MM.1S (cell line): ENCODE results near the gene CNKSR3.

ENCODE experiments used
- DNase-seq: peaks from one replicate; pipeline ENCODE4 v3.0.0-alpha.2; 2015
- H2AFZ ChIP-seq: fragments of 300-600 bp; sonication (generic); 2 replicates; pipeline ENCODE4 v1.6.0; 2016; ENCODE audit warnings: antibody characterized with exemption, low read length
- H3F3A ChIP-seq: fragments of 300-600 bp; sonication (generic); 2 replicates; pipeline ENCODE4 v1.6.1; 2016; ENCODE audit warnings: mild to moderate bottlenecking, antibody characterized with exemption, low read length, moderate library complexity, mixed read lengths; ENCODE audit not compliant: insufficient read depth
- H3K27ac ChIP-seq: fragments of 300-600 bp; sonication (generic); 2 replicates; pipeline ENCODE4 v1.5.1; 2016; ENCODE audit warnings: mild to moderate bottlenecking, low read length
- H3K27me3 ChIP-seq: fragments of 300-600 bp; sonication (generic); replicated peaks from 2 replicates; pipeline ENCODE4 v1.6.0; 2016; ENCODE audit warnings: low read length; ENCODE audit not compliant: insufficient read depth
- H3K36me3 ChIP-seq: fragments of 300-600 bp; sonication (generic); replicated peaks from 2 replicates; pipeline ENCODE4 v1.6.1; 2016; ENCODE audit warnings: mild to moderate bottlenecking, low read length, mixed read lengths; ENCODE audit not compliant: insufficient read depth
- H3K4me1 ChIP-seq: fragments of 300-600 bp; sonication (generic); 2 replicates; pipeline ENCODE4 v1.6.1; 2016; ENCODE audit warnings: low read length, mixed read lengths
- H3K4me2 ChIP-seq: fragments of 300-600 bp; sonication (generic); 2 replicates; pipeline ENCODE4 v1.6.0; 2016; ENCODE audit warnings: low read depth, low read length
- H3K4me3 ChIP-seq: fragments of 300-600 bp; sonication (generic); 2 replicates; pipeline ENCODE4 v1.5.1; 2016; ENCODE audit warnings: low read length, mixed read lengths
- H3K79me2 ChIP-seq: fragments of 300-600 bp; sonication (generic); 2 replicates; pipeline ENCODE4 v1.6.1; 2016; ENCODE audit warnings: mixed run types, low read length, mixed read lengths
- H3K9ac ChIP-seq: fragments of 300-600 bp; sonication (generic); 2 replicates; pipeline ENCODE4 v1.6.1; 2016; ENCODE audit warnings: low read length, mixed read lengths
- H3K9me2 ChIP-seq: fragments of 300-600 bp; sonication (generic); replicated peaks from 2 replicates; pipeline ENCODE4 v1.6.1; 2016; ENCODE audit warnings: mild to moderate bottlenecking, low read length, mixed read lengths; ENCODE audit not compliant: insufficient read depth
- H3K9me3 ChIP-seq: fragments of 300-600 bp; sonication (generic); replicated peaks from 2 replicates; pipeline ENCODE4 v1.6.1; 2016; ENCODE audit warnings: mild to moderate bottlenecking, low read length, mixed read lengths; ENCODE audit not compliant: insufficient read depth
- H4K20me1 ChIP-seq: fragments of 300-600 bp; sonication (generic); 2 replicates; pipeline ENCODE4 v1.6.1; 2016; ENCODE audit warnings: mild to moderate bottlenecking, low read length, moderate library complexity, mixed read lengths; ENCODE audit not compliant: insufficient read depth
- EZH2 ChIP-seq: fragments of 300-600 bp; sonication (generic); optimal IDR thresholded peaks from 2 replicates; pipeline ENCODE3; 2017; ENCODE audit warnings: low read depth, mild to moderate bottlenecking, antibody characterized with exemption, low read length, mixed read lengths
- EZH2phosphoT487 ChIP-seq: fragments of 300-600 bp; sonication (generic); IDR thresholded peaks from 2 replicates; pipeline ENCODE4 v1.6.1; 2018; ENCODE audit warnings: antibody characterized with exemption, low read length
- TF ChIP-seq, protein P1 (sequence below): fragments of 300-600 bp; sonication (generic); IDR thresholded peaks from 2 replicates; pipeline ENCODE4 v1.5.1; 2016; ENCODE audit warnings: antibody characterized with exemption, low read length, mixed read lengths

The CNKSR3 gene

DNA sequence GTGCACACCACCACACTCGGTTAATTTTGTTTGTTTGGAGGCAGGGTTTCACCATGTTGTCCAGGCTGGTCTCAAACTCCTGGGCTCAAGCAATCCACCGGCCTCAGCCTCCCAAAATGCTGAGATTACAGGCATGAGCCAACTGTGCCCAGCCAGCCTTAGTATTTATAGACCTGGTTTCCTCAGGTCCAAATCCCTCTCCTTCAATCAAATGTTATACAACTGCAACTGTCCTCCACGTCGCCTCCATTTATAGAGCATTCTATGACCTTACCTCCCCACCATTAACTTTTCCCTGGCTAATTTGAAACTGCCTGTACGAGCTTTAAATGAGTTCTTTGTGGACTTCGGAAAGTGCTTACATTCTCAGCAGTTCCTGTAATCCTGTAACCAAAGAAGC, 114.6 kb downstream of the CNKSR3 start:
- Histone ChIP-seq H3K27me3 (no peaks in the 10 kb centered on the region), H3K9me2 (no peaks in the 10 kb centered on the region), H3K4me1 (no peaks in the 10 kb centered on the region), H3K36me3 (no peaks in the 10 kb centered on the region), H3K4me2 (no peak overlapping the region), H3K27ac (no peak overlapping the region), H3F3A (no peaks in the 10 kb centered on the region), H3K9me3 (no peaks in the 10 kb centered on the region), H3K9ac (no peak overlapping the region), H3K4me3 (no peak overlapping the region), H3K79me2 (no peaks in the 10 kb centered on the region), H4K20me1 (no peaks in the 10 kb centered on the region), H2AFZ (no peak overlapping the region)
- DNase-seq: no peak
- no peak for TF ChIP-seq EZH2phosphoT487
- no peak for TF ChIP-seq EZH2
- TF ChIP-seq, protein P1, sequence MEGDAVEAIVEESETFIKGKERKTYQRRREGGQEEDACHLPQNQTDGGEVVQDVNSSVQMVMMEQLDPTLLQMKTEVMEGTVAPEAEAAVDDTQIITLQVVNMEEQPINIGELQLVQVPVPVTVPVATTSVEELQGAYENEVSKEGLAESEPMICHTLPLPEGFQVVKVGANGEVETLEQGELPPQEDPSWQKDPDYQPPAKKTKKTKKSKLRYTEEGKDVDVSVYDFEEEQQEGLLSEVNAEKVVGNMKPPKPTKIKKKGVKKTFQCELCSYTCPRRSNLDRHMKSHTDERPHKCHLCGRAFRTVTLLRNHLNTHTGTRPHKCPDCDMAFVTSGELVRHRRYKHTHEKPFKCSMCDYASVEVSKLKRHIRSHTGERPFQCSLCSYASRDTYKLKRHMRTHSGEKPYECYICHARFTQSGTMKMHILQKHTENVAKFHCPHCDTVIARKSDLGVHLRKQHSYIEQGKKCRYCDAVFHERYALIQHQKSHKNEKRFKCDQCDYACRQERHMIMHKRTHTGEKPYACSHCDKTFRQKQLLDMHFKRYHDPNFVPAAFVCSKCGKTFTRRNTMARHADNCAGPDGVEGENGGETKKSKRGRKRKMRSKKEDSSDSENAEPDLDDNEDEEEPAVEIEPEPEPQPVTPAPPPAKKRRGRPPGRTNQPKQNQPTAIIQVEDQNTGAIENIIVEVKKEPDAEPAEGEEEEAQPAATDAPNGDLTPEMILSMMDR: no peak

GRCh38 chr6:154395316-154395715, 115.2 kb downstream of the CNKSR3 start:
- TF ChIP-seq EZH2: no peak
- TF ChIP-seq EZH2phosphoT487: no peak
- DNase-seq: no peak

GRCh38 chr6:154394571-154394970, 115.9 kb downstream of the CNKSR3 start:
- Histone ChIP-seq H3K4me3 (no peak overlapping the region), H3K4me1 (no peaks in the 10 kb centered on the region), H3K9me2 (no peaks in the 10 kb centered on the region), H3K36me3 (no peaks in the 10 kb centered on the region), H3F3A (no peaks in the 10 kb centered on the region), H3K27ac (no peak overlapping the region), H4K20me1 (no peaks in the 10 kb centered on the region), H3K9ac (no peak overlapping the region), H2AFZ (no peak overlapping the region), H3K27me3 (no peaks in the 10 kb centered on the region), H3K4me2 (no peak overlapping the region), H3K9me3 (no peaks in the 10 kb centered on the region), H3K79me2 (no peaks in the 10 kb centered on the region)
- DNase-seq: no peak
- no peak for TF ChIP-seq EZH2phosphoT487
- TF ChIP-seq EZH2: no peak
- TF ChIP-seq, protein P1: no peak

More at GRCh38 chr6:154395316-154395715, 115.2 kb downstream of the CNKSR3 start:
- no peaks in the 10 kb centered on the region for H3K27me3 ChIP-seq
- no peak overlapping the region for H3K4me3 ChIP-seq
- no peaks in the 10 kb centered on the region for H3K36me3 ChIP-seq
- no peaks in the 10 kb centered on the region for H3K4me1 ChIP-seq
- H4K20me1 ChIP-seq: no peaks in the 10 kb centered on the region
- H3F3A ChIP-seq: no peaks in the 10 kb centered on the region
- H3K79me2 ChIP-seq: no peaks in the 10 kb centered on the region
- H3K9me2 ChIP-seq: no peaks in the 10 kb centered on the region
- no peak overlapping the region for H3K4me2 ChIP-seq
- no peaks in the 10 kb centered on the region for H3K9me3 ChIP-seq
- no peak overlapping the region for H3K27ac ChIP-seq
- H2AFZ ChIP-seq: no peak overlapping the region
- no peak overlapping the region for H3K9ac ChIP-seq

- H3K4me1 ChIP-seq: no peaks in the 10 kb centered on the region
- no peaks in the 10 kb centered on the region for H3F3A ChIP-seq
- no peak for DNase-seq
- no peaks in the 10 kb centered on the region for H3K9me2 ChIP-seq
- TF ChIP-seq, protein P1: no peak
- no peak for TF ChIP-seq EZH2phosphoT487
- TF ChIP-seq EZH2: no peak
- no peaks in the 10 kb centered on the region for H3K27me3 ChIP-seq
- no peaks in the 10 kb centered on the region for H3K36me3 ChIP-seq
- H3K4me2 ChIP-seq: no peak overlapping the region
- no peak overlapping the region for H3K27ac ChIP-seq
- H3K4me3 ChIP-seq: no peak overlapping the region
- no peak overlapping the region for H3K9ac ChIP-seq
- H3K79me2 ChIP-seq: no peaks in the 10 kb centered on the region
- no peak overlapping the region for H2AFZ ChIP-seq
- H4K20me1 ChIP-seq: no peaks in the 10 kb centered on the region
- H3K9me3 ChIP-seq: no peaks in the 10 kb centered on the region
Measured at GRCh38 chr6:154390034-154390433, 120.5 kb downstream of the CNKSR3 start.
